Tibial artery (tissue), 4 donors: ENCODE measurements around the gene SMIM10L2A.
A peak's percentile ranks its signal among the peaks of the same experiment; 100 is the strongest.
"Not testable (repeated sequence)": the region's sequence is repeated elsewhere in the genome, so short reads cannot be mapped to it uniquely, and the experiment has no call there.

Experiments used
- DNase-seq, 2 donors: peaks; one replicate each; pipeline ENCODE4 v3.0.0-alpha.2; 2019
- H3K27ac ChIP-seq, 2 donors: fragments of 200-600 bp; sonication (generic) in 1 of 2; 1 replicate in 1 of 2; 2 replicates in 1 of 2; pipeline ENCODE4 v1.5.1; 2018 to 2019; ENCODE audit warnings: mild to moderate bottlenecking in 1 of 2
- H3K27me3 ChIP-seq, 2 donors: fragments of 200-600 bp; sonication (generic) in 1 of 2; one replicate each; pipeline versions ENCODE4 v1.5.1 to v1.6.0; 2016 to 2019
- H3K36me3 ChIP-seq, 3 donors: fragments of 200-600 bp; sonication (generic) in 2 of 3; one replicate each; pipeline ENCODE4 v1.5.1; 2016 to 2019; ENCODE audit warnings: mild to moderate bottlenecking in 2 of 3
- H3K4me1 ChIP-seq, 4 donors: fragments of 200-600 bp; sonication (generic) in 2 of 4; 1 replicate in 3 of 4; 2 replicates in 1 of 4; pipeline ENCODE4 v1.5.1; 2016 to 2019
- H3K4me3 ChIP-seq, 2 donors: fragments of 200-600 bp; sonication (generic) in 1 of 2; 1 replicate in 1 of 2; 2 replicates in 1 of 2; pipeline ENCODE4 v1.5.1; 2018 to 2019; ENCODE audit warnings: mild to moderate bottlenecking in 2 of 2
- H3K9me3 ChIP-seq, 3 donors: fragments of 200-600 bp; sonication (generic) in 1 of 3; one replicate each; pipeline ENCODE4 v1.5.1; 2016 to 2019
- CTCF ChIP-seq, 2 experiments: fragments of 200-600 bp in 1 of 2; fragments of 450-650 bp in 1 of 2; IDR thresholded peaks; one replicate each; pipeline ENCODE4 v1.5.1; 2017 to 2019; ENCODE audit warnings: antibody characterized with exemption in 2 of 2, mild to moderate bottlenecking in 1 of 2, moderate library complexity in 1 of 2
- intact Hi-C: fragments of 100-400 bp; cut with DNase I; formaldehyde crosslinking; loops from one replicate; pipeline ENCODE4 v1.15.0; 2023; ENCODE audit warnings: low total_unique reads

Gene SMIM10L2A

GRCh38 chrX:135410861-135411627 lies 10.7 kb upstream of the SMIM10L2A start:
- Histone ChIP-seq H3K27ac (no peak overlapping the region), H3K27me3 (no peaks in the 10 kb centered on the region), H3K4me3 (no peak overlapping the region), H3K36me3 (no peaks in the 10 kb centered on the region), H3K9me3 (no peaks in the 10 kb centered on the region), H3K4me1 (no peaks in the 10 kb centered on the region)
- no peak for DNase-seq
- intact Hi-C loops, result no loop called here
- no peak for TF ChIP-seq CTCF (IDR thresholded peaks at IDR 0.05)

GRCh38 chrX:135411893-135412292 lies 9.9 kb upstream of the SMIM10L2A start:
- H3K4me1 ChIP-seq, result no peaks in the 10 kb centered on the region
- DNase-seq, result no peak
- no peak overlapping the region for H3K27ac ChIP-seq
- no peak for TF ChIP-seq CTCF (IDR thresholded peaks at IDR 0.05)
- no peaks in the 10 kb centered on the region for H3K27me3 ChIP-seq
- no peaks in the 10 kb centered on the region for H3K36me3 ChIP-seq
- no peak overlapping the region for H3K4me3 ChIP-seq
- intact Hi-C loops, result no loop called here
- H3K9me3 ChIP-seq, result no peaks in the 10 kb centered on the region

GRCh38 chrX:135416546-135416945 lies 5.2 kb upstream of the SMIM10L2A start:
- H3K27ac ChIP-seq, result no peak overlapping the region
- no peak overlapping the region for H3K4me3 ChIP-seq
- H3K36me3 ChIP-seq, result no peaks in the 10 kb centered on the region
- TF ChIP-seq CTCF (IDR thresholded peaks at IDR 0.05), result no peak
- no peak for DNase-seq
- no peaks in the 10 kb centered on the region for H3K9me3 ChIP-seq
- intact Hi-C loops, result no loop called here
- no peaks in the 10 kb centered on the region for H3K4me1 ChIP-seq
- no peaks in the 10 kb centered on the region for H3K27me3 ChIP-seq

DNA sequence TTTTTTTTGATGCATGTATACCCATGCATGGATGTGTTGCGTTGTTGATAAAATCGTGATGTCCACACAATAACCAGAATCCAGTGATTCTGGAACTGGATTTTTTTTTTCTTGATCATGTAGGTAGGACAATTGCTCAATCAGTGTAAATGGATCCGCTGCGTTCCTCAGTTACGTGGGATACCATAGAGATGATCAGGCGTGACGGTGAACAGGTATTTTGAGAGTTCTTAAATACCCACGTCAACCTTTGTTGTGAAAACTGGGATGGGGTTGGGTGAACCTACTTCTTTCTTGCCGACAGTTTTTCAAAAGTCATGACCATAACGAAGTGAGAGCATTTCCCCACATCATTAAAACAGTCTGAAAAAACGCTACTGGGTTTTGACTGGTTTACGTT lies 913 bp upstream of the SMIM10L2A start:
- DNase-seq, result no peak
- Histone ChIP-seq H3K27me3 (no peaks in the 10 kb centered on the region), H3K4me3 (no peak overlapping the region), H3K36me3 (no peaks in the 10 kb centered on the region), H3K9me3 (no peaks in the 10 kb centered on the region), H3K4me1 (peaks cover 0 to 5% (median 2%) of the 10 kb centered on the region in 4 donors), H3K27ac (no peak overlapping the region)
- no peak for TF ChIP-seq CTCF (IDR thresholded peaks at IDR 0.05)
- intact Hi-C loops, result no loop called here

GRCh38 chrX:135421537-135421931 lies 210 bp upstream of the SMIM10L2A start:
- intact Hi-C loops, result no loop called here
- Histone ChIP-seq H3K4me3 (peak overlapping the region; percentile 51 to 61), H3K9me3 (no peaks in the 10 kb centered on the region), H3K27me3 (no peaks in the 10 kb centered on the region), H3K4me1 (peaks cover 0 to 5% (median 2%) of the 10 kb centered on the region in 4 donors), H3K36me3 (no peaks in the 10 kb centered on the region), H3K27ac (no peak overlapping the region)
- TF ChIP-seq CTCF (IDR thresholded peaks at IDR 0.05), result no peak
- peak; percentile 58 to 84 for DNase-seq

DNA sequence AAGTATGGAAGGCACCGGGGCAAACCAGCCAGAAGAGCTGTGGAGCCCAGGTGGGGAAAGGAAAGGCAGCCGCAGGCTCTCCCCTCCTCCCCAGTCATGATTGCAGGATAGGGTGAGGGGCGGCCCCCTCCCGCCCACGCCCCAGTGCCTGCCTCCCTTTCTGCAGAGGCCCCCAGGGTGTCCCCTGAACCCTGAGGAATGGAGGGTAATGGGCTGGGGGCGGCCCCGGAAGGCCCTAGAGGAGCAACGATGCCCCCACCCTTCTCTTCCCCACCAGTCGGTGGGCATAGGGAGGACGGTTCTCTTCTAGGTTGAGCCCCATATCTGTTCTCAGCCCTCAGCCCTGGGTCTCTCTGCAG lies 1.0 kb downstream of the SMIM10L2A start:
- H3K27ac ChIP-seq, H3K9me3 ChIP-seq, H3K4me1 ChIP-seq, H3K27me3 ChIP-seq, H3K36me3 ChIP-seq, DNase-seq, intact Hi-C loops: not testable (repeated sequence)
- peak overlapping the region in 1 of 2 donors; percentile 61 for H3K4me3 ChIP-seq

GRCh38 chrX:135423173-135423864 lies 1.6 kb downstream of the SMIM10L2A start:
- H3K36me3 ChIP-seq, H3K4me3 ChIP-seq, H3K4me1 ChIP-seq, H3K27me3 ChIP-seq, DNase-seq, H3K27ac ChIP-seq, intact Hi-C loops, H3K9me3 ChIP-seq: not testable (repeated sequence)
